ENCODE measurements around the gene AVPR1B. TPM values are rescaled to one million over a fixed set of nuclear protein-coding genes. Genes with fewer than 3 reads are reported as not detected.

The AVPR1B gene
- total RNA-seq, 4 donors from 2014 or later = 0.18 to 0.62 TPM; not detected in 2

- Histone ChIP-seq H3K9me3 (no peaks in the 10 kb centered on the region), H3K27me3 (no peaks in the 10 kb centered on the region), H3K36me3 (no peaks in the 10 kb centered on the region), H3K4me1 (no peaks in the 10 kb centered on the region), H3K4me3 (no peak overlapping the region), H3K27ac (no peak overlapping the region)
- TF ChIP-seq POLR2A (IDR thresholded peaks at IDR 0.05) = no peak
- no peak for TF ChIP-seq CTCF (IDR thresholded peaks at IDR 0.05)
- intact Hi-C loops (cut with DNase I; ENCODE audit: low total_unique reads) = no loop called here
- no peak for DNase-seq
Observed at GRCh38 chr1:206142011-206142410, 24.8 kb upstream of the AVPR1B start.

GRCh38 chr1:206136241-206136640 lies 19.1 kb upstream of the AVPR1B start:
- no peaks in the 10 kb centered on the region for H3K36me3 ChIP-seq
- TF ChIP-seq CTCF (IDR thresholded peaks at IDR 0.05) (no peak), POLR2A (IDR thresholded peaks at IDR 0.05) (no peak)
- H3K27ac ChIP-seq = no peak overlapping the region
- no peak overlapping the region for H3K4me3 ChIP-seq
- H3K27me3 ChIP-seq = no peaks in the 10 kb centered on the region
- no peaks in the 10 kb centered on the region for H3K9me3 ChIP-seq
- DNase-seq = no peak
- H3K4me1 ChIP-seq = no peaks in the 10 kb centered on the region
- intact Hi-C loops (cut with DNase I; ENCODE audit: low total_unique reads) = no loop called here

GRCh38 chr1:206135248-206135647 lies 18.1 kb upstream of the AVPR1B start:
- Histone ChIP-seq H3K27me3 (no peaks in the 10 kb centered on the region), H3K9me3 (no peaks in the 10 kb centered on the region), H3K4me3 (no peak overlapping the region), H3K27ac (no peak overlapping the region), H3K36me3 (no peaks in the 10 kb centered on the region), H3K4me1 (no peaks in the 10 kb centered on the region)
- TF ChIP-seq CTCF (IDR thresholded peaks at IDR 0.05) (no peak), POLR2A (IDR thresholded peaks at IDR 0.05) (no peak)
- intact Hi-C loops (cut with DNase I; ENCODE audit: low total_unique reads) = no loop called here
- no peak for DNase-seq

DNA sequence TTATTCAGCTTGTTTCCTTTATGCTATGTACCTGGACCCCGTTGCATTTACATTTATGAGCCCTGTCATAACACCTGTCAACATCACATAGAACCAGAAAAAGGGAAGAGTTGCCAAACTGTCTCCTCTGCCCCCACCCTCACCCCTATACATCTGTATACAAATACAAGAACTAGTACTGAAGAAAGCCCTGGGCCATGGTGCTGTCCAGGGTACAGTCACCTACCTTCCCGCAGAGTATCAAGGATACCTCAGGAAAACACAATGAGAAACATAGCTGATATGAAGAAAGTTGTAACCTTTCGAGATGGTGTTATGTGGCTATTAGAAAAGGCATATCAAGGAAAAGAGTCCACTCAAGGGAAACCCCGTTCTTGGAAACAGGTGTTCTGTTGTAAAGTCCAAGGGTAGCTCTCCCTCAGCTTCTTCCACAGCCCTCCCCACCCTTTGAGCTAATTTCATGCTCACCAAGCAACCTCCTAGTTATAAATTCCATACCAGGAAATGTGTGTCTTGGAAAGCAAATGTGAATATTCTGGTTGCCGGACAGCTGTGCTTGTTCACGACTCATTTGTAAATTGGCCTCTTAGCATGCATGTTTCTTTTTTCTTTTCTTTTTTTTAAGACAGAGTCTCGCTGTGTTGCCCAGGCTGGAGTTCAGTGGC lies 16.7 kb upstream of the AVPR1B start:
- intact Hi-C loops (cut with DNase I; ENCODE audit: low total_unique reads) = no loop called here
- H3K4me1 ChIP-seq = no peaks in the 10 kb centered on the region
- no peak overlapping the region for H3K27ac ChIP-seq
- no peaks in the 10 kb centered on the region for H3K9me3 ChIP-seq
- no peaks in the 10 kb centered on the region for H3K27me3 ChIP-seq
- no peak for DNase-seq
- TF ChIP-seq CTCF (IDR thresholded peaks at IDR 0.05) (no peak), POLR2A (IDR thresholded peaks at IDR 0.05) (no peak)
- H3K4me3 ChIP-seq = no peak overlapping the region
- H3K36me3 ChIP-seq = no peaks in the 10 kb centered on the region

- H3K27me3 ChIP-seq = no peaks in the 10 kb centered on the region
- H3K4me1 ChIP-seq = no peaks in the 10 kb centered on the region
- TF ChIP-seq POLR2A (IDR thresholded peaks at IDR 0.05) (no peak), CTCF (IDR thresholded peaks at IDR 0.05) (no peak)
- H3K36me3 ChIP-seq = no peaks in the 10 kb centered on the region
- H3K4me3 ChIP-seq = no peak overlapping the region
- intact Hi-C loops (cut with DNase I; ENCODE audit: low total_unique reads) = no loop called here
- no peaks in the 10 kb centered on the region for H3K9me3 ChIP-seq
- DNase-seq = no peak
- H3K27ac ChIP-seq = no peak overlapping the region
Observed at GRCh38 chr1:206131037-206131436, 13.8 kb upstream of the AVPR1B start.

Data from uterus (tissue), 4 donors.